Mesendoderm (in vitro differentiated cells): ENCODE results near the gene GATAD2A.
A peak's percentile ranks its signal among the peaks of the same experiment; 100 is the strongest.

Experiments
- DNase-seq: peaks from one replicate; pipeline ENCODE4 v3.0.0; 2013
- H2AK5ac ChIP-seq: 2 replicates; pipeline ENCODE4 v1.6.1; 2013; ENCODE audit warnings: low read length, inconsistent platforms
- H2BK120ac ChIP-seq: 2 replicates; pipeline ENCODE4 v1.6.1; 2013; ENCODE audit warnings: low read depth, mild to moderate bottlenecking, low read length, moderate library complexity, mixed read lengths
- H2BK15ac ChIP-seq: replicated peaks from 2 replicates; pipeline ENCODE4 v1.6.1; 2013; ENCODE audit warnings: low read depth, mild to moderate bottlenecking, moderate library complexity
- H2BK5ac ChIP-seq: 2 replicates; pipeline ENCODE4 v1.6.1; 2013; ENCODE audit warnings: low read length, inconsistent platforms
- H3K18ac ChIP-seq: 2 replicates; pipeline ENCODE4 v1.6.1; 2013; ENCODE audit warnings: mild to moderate bottlenecking, low read length, mixed read lengths
- H3K23ac ChIP-seq: one replicate; pipeline ENCODE4 v1.6.1; 2013; ENCODE audit warnings: low read length
- H3K27ac ChIP-seq: 2 replicates; pipeline ENCODE4 v1.5.1; 2013; ENCODE audit warnings: low read depth, mild to moderate bottlenecking, inconsistent platforms, low read length, moderate library complexity
- H3K27me3 ChIP-seq: 2 replicates; pipeline ENCODE4 v1.6.1; 2013; ENCODE audit warnings: low read length, control low read depth, mild to moderate bottlenecking, inconsistent platforms; ENCODE audit not compliant: insufficient read depth, poor library complexity
- H3K36me3 ChIP-seq: 2 replicates; pipeline ENCODE4 v1.6.1; 2013; ENCODE audit warnings: low read length, inconsistent platforms; ENCODE audit not compliant: control insufficient read depth, insufficient read depth
- H3K4ac ChIP-seq: one replicate; pipeline ENCODE4 v1.6.1; 2013; ENCODE audit warnings: low read depth, mild to moderate bottlenecking, low read length, moderate library complexity
- H3K4me1 ChIP-seq: 2 replicates; pipeline ENCODE4 v1.6.1; 2013; ENCODE audit warnings: low read depth, low read length, inconsistent platforms; ENCODE audit not compliant: control insufficient read depth
- H3K4me2 ChIP-seq: 2 replicates; pipeline ENCODE4 v1.6.1; 2013; ENCODE audit warnings: low read length
- H3K4me3 ChIP-seq: 2 replicates; pipeline ENCODE4 v1.5.1; 2013; ENCODE audit warnings: mild to moderate bottlenecking, low read length
- H3K56ac ChIP-seq: one replicate; pipeline ENCODE4 v1.6.1; 2013; ENCODE audit warnings: low read length
- H3K79me1 ChIP-seq: 2 replicates; pipeline ENCODE4 v1.6.1; 2013; ENCODE audit warnings: low read length, inconsistent platforms
- H3K79me2 ChIP-seq: 2 replicates; pipeline ENCODE4 v1.6.1; 2013; ENCODE audit warnings: mild to moderate bottlenecking, low read length; ENCODE audit not compliant: control insufficient read depth, insufficient read depth
- H3K9ac ChIP-seq: 2 replicates; pipeline ENCODE4 v1.6.1; 2013; ENCODE audit warnings: low read length, inconsistent platforms
- H4K5ac ChIP-seq: one replicate; pipeline ENCODE4 v1.6.1; 2013; ENCODE audit warnings: low read length
- H4K8ac ChIP-seq: one replicate; pipeline ENCODE4 v1.6.1; 2013; ENCODE audit warnings: low read depth, mild to moderate bottlenecking, control low read depth, low read length, moderate library complexity
- WGBS: extraction: QIAGEN DNeasy Blood & Tissue Kit; methylation state at CpG from one replicate; pipeline ENCODE4 v1.1.7; 2013; ENCODE audit warnings: low lambda C conversion rate, missing lambda C conversion rate; ENCODE audit not compliant: insufficient coverage; ENCODE audit errors: extremely low coverage; 5-methylcytosine and 5-hydroxymethylcytosine counted together

GATAD2A gene

DNA sequence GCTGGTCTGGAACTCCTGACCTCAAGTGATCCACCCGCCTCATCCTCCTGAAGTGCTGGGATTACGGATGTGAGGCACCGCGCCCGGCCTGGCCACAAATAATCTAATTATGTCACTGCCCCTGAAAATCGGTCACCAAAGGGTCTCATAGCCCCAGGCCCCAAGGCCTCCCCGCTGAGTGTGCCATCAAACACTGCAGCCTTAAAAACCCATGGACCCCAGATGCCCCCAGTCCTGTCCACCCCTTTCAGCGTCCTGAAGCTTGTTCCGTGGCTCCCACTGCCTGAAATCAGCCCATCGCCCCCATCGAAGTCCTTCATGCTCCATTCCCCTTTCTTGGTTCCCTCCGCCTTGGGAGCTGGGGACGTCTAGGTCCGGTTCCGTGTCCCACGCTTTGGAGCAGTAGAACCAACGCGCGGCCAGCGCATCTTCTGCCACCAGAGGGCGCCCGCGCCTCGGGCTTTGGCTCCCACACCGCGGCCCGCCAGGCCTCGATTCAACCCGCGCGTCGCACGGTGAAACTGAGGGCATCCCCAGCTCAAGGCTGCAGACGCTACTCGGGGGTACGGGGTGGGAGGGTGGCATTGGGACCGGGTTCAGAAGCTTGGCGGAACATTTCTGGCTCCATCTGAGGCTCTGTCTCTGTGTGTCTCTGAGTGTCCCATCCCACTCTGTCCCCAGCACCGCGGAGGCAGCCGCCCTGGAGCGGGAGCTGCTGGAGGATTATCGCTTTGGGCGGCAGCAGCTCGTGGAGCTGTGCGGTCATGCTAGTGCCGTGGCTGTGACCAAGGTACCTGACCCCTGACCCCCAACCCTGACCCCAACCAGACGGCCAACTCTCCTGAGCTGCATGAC is 126.7 kb downstream of the GATAD2A start:
- Histone ChIP-seq H2BK120ac (no peak overlapping the region), H4K5ac (no peak overlapping the region), H2AK5ac (no peak overlapping the region), H3K4me1 (no peaks in the 10 kb centered on the region), H3K4me3 (no peak overlapping the region), H3K79me2 (no peaks in the 10 kb centered on the region), H3K4ac (no peak overlapping the region), H3K4me2 (no peak overlapping the region), H3K27me3 (no peaks in the 10 kb centered on the region), H3K79me1 (no peaks in the 10 kb centered on the region), H4K8ac (no peak overlapping the region), H3K27ac (no peak overlapping the region), H3K9ac (no peak overlapping the region), H3K18ac (no peak overlapping the region), H2BK15ac (no peak overlapping the region), H3K23ac (no peak overlapping the region), H3K56ac (peak overlapping the region; percentile 34), H3K36me3 (peaks cover 4% of the 10 kb centered on the region), H2BK5ac (no peak overlapping the region)
- no CpG with 5 or more reads among the region's 48 CpGs for WGBS
- peak; percentile 71 for DNase-seq

DNA sequence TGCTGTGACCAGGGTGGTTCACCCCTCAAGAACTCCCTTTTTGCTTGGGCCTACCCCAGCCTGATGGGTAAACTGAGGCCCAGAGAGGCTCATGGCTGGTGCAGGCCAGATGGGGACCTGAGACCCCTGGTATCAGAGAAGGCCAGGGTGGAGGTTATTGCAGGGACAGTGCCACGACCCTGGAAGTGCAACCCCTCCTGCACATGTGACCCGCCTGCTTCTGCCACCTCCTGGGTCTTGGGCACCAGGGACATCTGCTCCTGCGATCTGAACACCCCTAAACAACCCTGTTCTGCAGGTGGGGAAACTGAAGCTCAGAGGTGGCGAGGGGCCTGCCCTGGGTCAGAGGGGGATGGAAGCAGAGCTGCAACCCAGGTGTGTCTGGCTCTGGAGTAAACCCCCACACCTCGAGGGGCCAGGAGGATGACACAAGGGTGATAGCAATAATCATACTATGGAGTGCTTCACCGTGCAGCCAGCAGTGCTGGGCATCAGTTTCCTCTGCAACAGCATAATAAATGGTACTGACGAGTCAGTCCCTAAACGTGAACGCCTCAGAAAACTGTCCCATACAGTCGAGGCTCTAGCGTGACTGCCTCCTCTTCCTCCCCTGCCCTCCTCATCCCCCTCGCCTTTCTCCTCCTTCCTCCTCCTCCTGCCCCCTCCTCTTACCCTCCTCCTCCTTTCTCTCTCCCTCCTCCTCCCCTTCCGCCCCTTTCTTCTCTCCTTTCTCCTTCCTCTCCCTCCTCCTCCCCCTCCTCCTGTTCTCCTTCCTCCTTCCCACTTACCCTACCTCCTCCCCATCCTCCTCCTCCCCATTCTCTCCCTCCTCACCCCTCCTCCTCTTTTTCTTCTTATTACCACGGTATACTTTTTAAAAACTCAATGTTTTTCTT is 127.6 kb downstream of the GATAD2A start:
- H3K23ac ChIP-seq = no peak overlapping the region
- no peak overlapping the region for H4K8ac ChIP-seq
- H3K56ac ChIP-seq = no peak overlapping the region
- WGBS = 93% methylated on average over 1 of the region's 14 CpGs
- H3K4me2 ChIP-seq = no peak overlapping the region
- H4K5ac ChIP-seq = no peak overlapping the region
- H3K4me3 ChIP-seq = no peak overlapping the region
- no peak overlapping the region for H2BK120ac ChIP-seq
- no peak overlapping the region for H3K9ac ChIP-seq
- H3K27ac ChIP-seq = no peak overlapping the region
- no peaks in the 10 kb centered on the region for H3K79me1 ChIP-seq
- no peak overlapping the region for H2BK5ac ChIP-seq
- no peaks in the 10 kb centered on the region for H3K4me1 ChIP-seq
- no peak overlapping the region for H2BK15ac ChIP-seq
- DNase-seq = no peak
- no peaks in the 10 kb centered on the region for H3K79me2 ChIP-seq
- no peak overlapping the region for H2AK5ac ChIP-seq
- H3K36me3 ChIP-seq = peaks cover 3% of the 10 kb centered on the region
- no peak overlapping the region for H3K4ac ChIP-seq
- H3K27me3 ChIP-seq = no peaks in the 10 kb centered on the region
- no peak overlapping the region for H3K18ac ChIP-seq

DNA sequence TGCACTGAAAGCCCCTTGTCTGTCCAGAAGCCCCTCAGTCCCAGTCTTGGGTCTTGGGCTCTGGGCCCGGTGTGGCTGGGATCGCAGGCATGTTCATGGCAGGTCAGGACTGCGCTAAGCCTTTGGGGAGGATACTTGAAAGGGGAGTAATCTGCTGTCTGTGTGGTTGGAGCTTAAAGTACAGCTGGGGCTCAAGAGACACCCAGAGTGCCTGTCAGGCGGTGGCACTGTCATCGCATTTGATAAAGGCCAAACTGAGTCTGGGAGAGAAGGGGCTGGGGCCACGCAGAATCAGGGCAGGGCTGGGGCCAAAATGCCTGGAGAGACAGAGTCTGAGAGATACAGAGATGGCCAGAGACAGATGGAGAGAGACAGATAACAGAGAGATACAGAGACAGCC is 128.4 kb downstream of the GATAD2A start:
- no peak for DNase-seq
- no peaks in the 10 kb centered on the region for H3K79me2 ChIP-seq
- WGBS = no CpG with 5 or more reads among the region's 6 CpGs
- no peak overlapping the region for H2BK120ac ChIP-seq
- H3K23ac ChIP-seq = no peak overlapping the region
- no peak overlapping the region for H3K9ac ChIP-seq
- peaks cover 3% of the 10 kb centered on the region for H3K36me3 ChIP-seq
- H3K4me3 ChIP-seq = no peak overlapping the region
- H4K5ac ChIP-seq = no peak overlapping the region
- H3K27ac ChIP-seq = no peak overlapping the region
- no peaks in the 10 kb centered on the region for H3K4me1 ChIP-seq
- no peak overlapping the region for H4K8ac ChIP-seq
- no peak overlapping the region for H2BK5ac ChIP-seq
- H2BK15ac ChIP-seq = no peak overlapping the region
- no peak overlapping the region for H2AK5ac ChIP-seq
- H3K56ac ChIP-seq = no peak overlapping the region
- H3K4me2 ChIP-seq = no peak overlapping the region
- H3K18ac ChIP-seq = no peak overlapping the region
- peaks cover under 1% of the 10 kb centered on the region for H3K27me3 ChIP-seq
- no peak overlapping the region for H3K4ac ChIP-seq
- H3K79me1 ChIP-seq = no peaks in the 10 kb centered on the region

DNA sequence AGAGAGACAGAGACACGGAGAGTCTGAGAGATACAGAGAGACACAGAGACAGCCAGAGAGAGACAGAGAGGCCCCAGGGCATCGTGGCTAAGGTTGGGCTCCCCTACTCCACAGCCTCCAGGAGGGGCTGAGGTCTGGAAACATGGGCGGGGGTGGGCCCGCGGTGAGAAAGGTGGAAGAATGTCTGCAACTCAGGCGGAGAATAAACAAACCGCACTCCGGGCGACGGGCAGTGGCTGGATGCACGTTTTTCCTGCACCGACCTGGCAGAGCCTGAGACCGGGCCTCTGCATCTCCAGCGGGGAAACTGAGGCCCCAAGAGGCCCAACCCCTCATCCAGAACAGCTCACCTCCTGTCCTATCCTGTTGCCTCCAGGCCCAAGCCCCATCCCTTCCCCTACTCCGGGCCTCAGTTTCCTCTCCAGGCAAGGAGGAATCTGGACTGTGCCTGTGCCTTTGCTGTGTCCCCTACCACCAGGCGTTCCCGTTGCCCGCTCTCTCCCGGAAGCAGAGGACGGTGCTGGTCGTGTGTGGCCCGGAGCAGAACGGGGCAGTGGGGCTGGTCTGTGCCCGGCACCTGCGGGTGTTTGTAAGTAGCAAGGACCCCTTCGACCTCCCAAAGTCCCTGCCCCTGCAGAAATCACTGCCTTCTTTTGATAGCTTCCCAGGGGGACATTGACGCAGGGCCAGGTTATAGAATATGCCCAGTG is 129.2 kb downstream of the GATAD2A start:
- no peak overlapping the region for H3K4me2 ChIP-seq
- no peak overlapping the region for H3K27ac ChIP-seq
- peaks cover 2% of the 10 kb centered on the region for H3K27me3 ChIP-seq
- no peak for DNase-seq
- H2AK5ac ChIP-seq = no peak overlapping the region
- no peak overlapping the region for H2BK120ac ChIP-seq
- H2BK5ac ChIP-seq = no peak overlapping the region
- no peak overlapping the region for H3K18ac ChIP-seq
- H3K4ac ChIP-seq = no peak overlapping the region
- H3K79me1 ChIP-seq = no peaks in the 10 kb centered on the region
- no peaks in the 10 kb centered on the region for H3K36me3 ChIP-seq
- no peak overlapping the region for H3K23ac ChIP-seq
- no peak overlapping the region for H3K4me3 ChIP-seq
- H3K79me2 ChIP-seq = no peaks in the 10 kb centered on the region
- H3K56ac ChIP-seq = no peak overlapping the region
- H3K4me1 ChIP-seq = no peaks in the 10 kb centered on the region
- H2BK15ac ChIP-seq = no peak overlapping the region
- H3K9ac ChIP-seq = no peak overlapping the region
- H4K5ac ChIP-seq = no peak overlapping the region
- no peak overlapping the region for H4K8ac ChIP-seq
- WGBS = no CpG with 5 or more reads among the region's 27 CpGs

DNA sequence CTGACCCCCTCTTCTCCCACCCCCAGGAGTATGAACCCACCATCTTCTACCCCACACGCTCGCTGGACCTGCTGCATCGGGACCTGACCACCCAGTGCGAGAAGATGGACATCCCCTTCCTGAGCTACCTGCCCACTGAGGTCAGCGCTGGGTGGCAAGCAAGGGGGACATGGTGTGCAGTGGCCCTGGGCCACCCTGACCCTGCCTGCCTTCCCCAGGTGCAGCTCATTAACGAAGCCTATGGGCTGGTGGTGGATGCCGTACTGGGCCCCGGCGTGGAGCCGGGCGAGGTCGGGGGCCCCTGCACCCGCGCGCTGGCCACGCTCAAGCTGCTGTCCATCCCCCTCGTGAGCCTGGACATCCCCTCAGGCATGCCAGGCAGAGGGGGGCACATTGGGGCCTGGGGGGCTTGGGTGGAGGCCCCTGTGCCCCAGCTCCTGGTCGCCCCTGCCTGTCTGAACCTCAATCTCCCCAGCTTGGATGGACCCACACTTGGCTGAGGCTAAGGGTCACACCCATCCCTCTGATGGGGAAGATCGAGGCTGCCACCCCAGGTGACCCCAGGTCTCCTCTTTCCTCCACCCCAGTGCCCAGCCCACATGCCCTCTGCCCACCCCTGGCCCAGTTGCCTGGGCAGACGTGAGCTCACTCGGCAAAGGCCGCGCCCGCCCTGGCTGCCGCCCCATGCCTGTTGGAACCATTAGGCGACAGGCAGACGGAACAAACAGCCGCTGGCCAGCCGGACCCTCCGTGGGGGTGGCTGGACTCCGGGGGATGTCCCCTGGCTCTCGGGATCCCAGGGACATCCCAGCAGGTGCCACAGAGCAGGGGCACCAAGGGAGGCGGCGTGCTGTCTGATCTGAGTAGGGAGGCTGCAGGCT is 130.1 kb downstream of the GATAD2A start:
- H3K4me1 ChIP-seq = no peaks in the 10 kb centered on the region
- no peak overlapping the region for H3K4me3 ChIP-seq
- no peak overlapping the region for H4K8ac ChIP-seq
- DNase-seq = no peak
- no peaks in the 10 kb centered on the region for H3K79me1 ChIP-seq
- H3K27me3 ChIP-seq = peaks cover 2% of the 10 kb centered on the region
- H3K18ac ChIP-seq = no peak overlapping the region
- H3K56ac ChIP-seq = no peak overlapping the region
- H2BK15ac ChIP-seq = no peak overlapping the region
- H4K5ac ChIP-seq = no peak overlapping the region
- no peak overlapping the region for H3K9ac ChIP-seq
- no peak overlapping the region for H3K4ac ChIP-seq
- H2BK5ac ChIP-seq = no peak overlapping the region
- no peaks in the 10 kb centered on the region for H3K36me3 ChIP-seq
- no CpG with 5 or more reads among the region's 34 CpGs for WGBS
- H3K27ac ChIP-seq = no peak overlapping the region
- no peak overlapping the region for H2AK5ac ChIP-seq
- no peaks in the 10 kb centered on the region for H3K79me2 ChIP-seq
- no peak overlapping the region for H3K4me2 ChIP-seq
- no peak overlapping the region for H2BK120ac ChIP-seq
- H3K23ac ChIP-seq = no peak overlapping the region
